Caco-2 (cell line): ENCODE results near the gene CLMN. TPM values are rescaled to one million over a fixed set of nuclear protein-coding genes. Genes with fewer than 3 reads are reported as not detected.

Experiments used
- BruUV-seq: library from RNA; stranded (reverse); fragments of 400-500 nt; replicated peaks from 2 replicates; lab custom pipeline; 2021; lab: Mats Ljungman, UMichigan
- CTCF ChIA-PET: fragments of 300-600 bp; sonication (Branson Sonifier 250); formaldehyde crosslinking; loops from one replicate; lab custom pipeline; 2022; ENCODE audit warnings: antibody characterized with exemption; lab: Charles Lee
- POLR2A ChIA-PET: fragments of 300-600 bp; sonication (Branson Sonifier 250); formaldehyde crosslinking; loops from one replicate; lab custom pipeline; 2022; ENCODE audit warnings: antibody characterized with exemption; lab: Charles Lee
- DNase-seq, 2 experiments: peaks; one replicate each; pipeline versions ENCODE4 v3.0.0 to v3.0.0-alpha.2; 2020 to 2022
- H3K27me3 ChIP-seq: replicated peaks from 2 replicates; pipeline ENCODE4 v1.6.0; 2011; ENCODE audit warnings: low read length; ENCODE audit not compliant: control insufficient read depth, insufficient read depth
- H3K36me3 ChIP-seq: 2 replicates; pipeline ENCODE4 v1.5.1; 2011; ENCODE audit warnings: low read length; ENCODE audit not compliant: control insufficient read depth, insufficient read depth
- H3K4me1 ChIP-seq: fragments of 250-450 bp; sonication (Bioruptor Pico); 2 replicates; pipeline ENCODE4 v1.5.1; 2020; ENCODE audit warnings: mild to moderate bottlenecking
- H3K4me3 ChIP-seq: 2 replicates; pipeline ENCODE4 v1.5.1; 2011; ENCODE audit warnings: low read depth, mild to moderate bottlenecking, control low read depth, low read length
- H3K9me3 ChIP-seq: fragments of 250-450 bp; sonication (Bioruptor Pico); 2 replicates; pipeline ENCODE4 v1.5.1; 2020; ENCODE audit warnings: mild to moderate bottlenecking, moderate library complexity
- H3K27ac Mint-ChIP-seq: one replicate; pipeline ENCODE4 v1.8.0; 2022; ENCODE audit warnings: mixed read lengths; ENCODE audit not compliant: unreplicated experiment
- H3K27me3 Mint-ChIP-seq: one replicate; pipeline ENCODE4 v1.8.0; 2022; ENCODE audit warnings: mixed read lengths; ENCODE audit not compliant: insufficient read depth, unreplicated experiment
- H3K36me3 Mint-ChIP-seq: one replicate; pipeline ENCODE4 v1.8.0; 2022; ENCODE audit warnings: mild to moderate bottlenecking, mixed read lengths; ENCODE audit not compliant: insufficient read depth, unreplicated experiment
- H3K4me1 Mint-ChIP-seq: one replicate; pipeline ENCODE4 v1.8.0; 2022; ENCODE audit warnings: low read depth, mixed read lengths; ENCODE audit not compliant: unreplicated experiment
- H3K4me3 Mint-ChIP-seq: one replicate; pipeline ENCODE4 v1.8.0; 2022; ENCODE audit warnings: mild to moderate bottlenecking, moderate library complexity, mixed read lengths; ENCODE audit not compliant: unreplicated experiment
- H3K9me3 Mint-ChIP-seq: one replicate; pipeline ENCODE4 v1.8.0; 2022; ENCODE audit warnings: mixed read lengths; ENCODE audit not compliant: unreplicated experiment
- intact Hi-C: fragments of 100-400 bp; cut with micrococcal nuclease; formaldehyde crosslinking; loops from one replicate; pipeline ENCODE4 v1.10.0; 2022; ENCODE audit not compliant: unreplicated experiment
- total RNA-seq: library from RNA; stranded (reverse); gene quantifications from 2 replicates; pipeline ENCODE4 v1.2.3, GENCODE V29; 2022
- TF ChIP-seq, protein P1 (sequence below), 2 experiments: fragments of 200-600 bp in 1 of 2; IDR thresholded peaks; 1 replicate in 1 of 2; 2 replicates in 1 of 2; pipeline versions ENCODE4 v1.5.1 to v1.8.0; 2011 to 2022; ENCODE audit warnings: antibody characterized with exemption in 1 of 2, control low read depth in 1 of 2, inconsistent platforms in 1 of 2, low read depth in 1 of 2, low read length in 1 of 2, mild to moderate bottlenecking in 1 of 2, moderate library complexity in 1 of 2; ENCODE audit not compliant: insufficient read depth in 1 of 2, severe bottlenecking in 1 of 2, unreplicated experiment in 1 of 2

The CLMN gene
- total RNA-seq, 1 experiment from 2014 or later, result 6.7 TPM

DNA sequence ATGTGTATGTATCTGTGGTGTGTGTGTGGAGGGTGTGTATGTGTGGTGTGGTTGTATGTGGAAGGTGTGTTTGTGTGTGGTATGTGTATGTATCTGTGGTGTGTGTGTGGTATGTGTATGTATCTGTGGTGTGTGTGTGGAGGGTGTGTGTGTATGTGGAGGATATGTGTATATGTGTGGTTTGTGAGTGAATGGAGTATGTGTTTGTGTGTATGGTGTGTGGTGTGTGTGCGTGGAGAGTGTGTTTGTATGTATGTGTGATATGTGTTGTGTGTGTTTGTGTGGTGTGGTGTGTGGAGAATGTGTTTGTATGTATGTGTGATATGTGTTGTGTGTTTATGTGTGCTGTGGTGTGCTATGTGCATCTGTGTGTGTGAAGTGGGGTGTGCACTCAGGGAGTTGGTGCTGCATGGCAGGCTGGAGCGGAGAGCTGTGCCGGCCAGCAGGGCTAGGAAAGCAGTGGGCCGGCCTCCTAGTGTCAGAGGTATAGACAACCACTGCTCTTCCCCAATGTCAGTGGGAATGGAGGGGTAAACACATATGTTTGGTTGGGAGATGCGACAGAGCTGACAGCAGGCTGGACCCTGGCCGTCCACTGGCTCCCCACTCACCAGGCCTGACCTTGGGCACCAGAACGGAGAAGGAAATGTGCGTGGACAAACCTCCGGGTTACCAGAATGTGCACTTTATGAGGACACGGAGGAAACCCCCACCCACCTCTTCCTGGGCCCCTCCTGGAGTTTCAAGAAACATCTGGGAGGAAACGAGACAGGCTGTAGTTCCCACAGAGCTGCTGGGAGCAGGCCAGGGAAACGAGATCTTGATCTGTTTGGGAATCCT, 60.7 kb downstream of the CLMN start:
- H3K4me3 ChIP-seq, result no peak overlapping the region
- H3K36me3 Mint-ChIP-seq, result no peaks in the 10 kb centered on the region
- peaks cover 15% of the 10 kb centered on the region for H3K4me1 ChIP-seq
- H3K4me1 Mint-ChIP-seq, result no peaks in the 10 kb centered on the region
- H3K9me3 ChIP-seq, result no peaks in the 10 kb centered on the region
- no peak overlapping the region for H3K27ac Mint-ChIP-seq
- no TSS peak for BruUV-seq
- TF ChIP-seq, protein P1, sequence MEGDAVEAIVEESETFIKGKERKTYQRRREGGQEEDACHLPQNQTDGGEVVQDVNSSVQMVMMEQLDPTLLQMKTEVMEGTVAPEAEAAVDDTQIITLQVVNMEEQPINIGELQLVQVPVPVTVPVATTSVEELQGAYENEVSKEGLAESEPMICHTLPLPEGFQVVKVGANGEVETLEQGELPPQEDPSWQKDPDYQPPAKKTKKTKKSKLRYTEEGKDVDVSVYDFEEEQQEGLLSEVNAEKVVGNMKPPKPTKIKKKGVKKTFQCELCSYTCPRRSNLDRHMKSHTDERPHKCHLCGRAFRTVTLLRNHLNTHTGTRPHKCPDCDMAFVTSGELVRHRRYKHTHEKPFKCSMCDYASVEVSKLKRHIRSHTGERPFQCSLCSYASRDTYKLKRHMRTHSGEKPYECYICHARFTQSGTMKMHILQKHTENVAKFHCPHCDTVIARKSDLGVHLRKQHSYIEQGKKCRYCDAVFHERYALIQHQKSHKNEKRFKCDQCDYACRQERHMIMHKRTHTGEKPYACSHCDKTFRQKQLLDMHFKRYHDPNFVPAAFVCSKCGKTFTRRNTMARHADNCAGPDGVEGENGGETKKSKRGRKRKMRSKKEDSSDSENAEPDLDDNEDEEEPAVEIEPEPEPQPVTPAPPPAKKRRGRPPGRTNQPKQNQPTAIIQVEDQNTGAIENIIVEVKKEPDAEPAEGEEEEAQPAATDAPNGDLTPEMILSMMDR (IDR thresholded peaks at IDR 0.05; ENCODE audit: insufficient read depth in 1 of 2, low read depth in 1 of 2, low read length in 1 of 2, severe bottlenecking in 1 of 2, unreplicated experiment in 1 of 2), result no peak
- DNase-seq, result no peak
- no peak overlapping the region for H3K4me3 Mint-ChIP-seq
- H3K9me3 Mint-ChIP-seq, result no peaks in the 10 kb centered on the region
- H3K36me3 ChIP-seq, result no peaks in the 10 kb centered on the region
- ChIA-PET POLR2A (no interaction called here), CTCF (no interaction called here)
- intact Hi-C loops, result no loop called here
- H3K27me3 Mint-ChIP-seq, result no peaks in the 10 kb centered on the region
- H3K27me3 ChIP-seq, result no peaks in the 10 kb centered on the region

DNA sequence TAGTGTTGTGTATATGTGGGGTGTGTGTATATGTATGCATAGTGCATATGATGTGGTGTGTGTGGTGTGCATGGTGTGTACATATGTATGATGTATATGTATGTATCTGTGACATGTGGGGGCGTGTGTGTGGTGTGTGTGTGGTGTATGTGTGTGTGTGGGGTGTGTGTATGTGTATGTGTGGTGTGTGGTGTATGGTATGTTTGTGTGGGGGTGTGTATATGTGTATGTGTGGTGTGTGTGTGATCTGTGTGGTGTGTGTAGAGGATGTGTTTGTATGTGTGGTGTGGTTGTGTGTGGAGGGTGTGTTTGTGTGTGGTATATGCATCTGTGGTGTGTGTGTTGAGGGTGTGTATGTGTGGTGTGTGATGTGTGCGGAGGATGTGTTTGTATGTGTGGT, 61.6 kb downstream of the CLMN start:
- ChIA-PET CTCF (no interaction called here), POLR2A (no interaction called here)
- Histone ChIP-seq H3K36me3 (no peaks in the 10 kb centered on the region), H3K4me1 (peaks cover 15% of the 10 kb centered on the region), H3K9me3 (no peaks in the 10 kb centered on the region), H3K4me3 (no peak overlapping the region), H3K27me3 (no peaks in the 10 kb centered on the region)
- H3K9me3 Mint-ChIP-seq, result no peaks in the 10 kb centered on the region
- BruUV-seq, result no TSS peak
- TF ChIP-seq, protein P1 (IDR thresholded peaks at IDR 0.05; ENCODE audit: insufficient read depth in 1 of 2, low read depth in 1 of 2, low read length in 1 of 2, severe bottlenecking in 1 of 2, unreplicated experiment in 1 of 2), result no peak
- no peak for DNase-seq
- intact Hi-C loops, result no loop called here
- no peaks in the 10 kb centered on the region for H3K27me3 Mint-ChIP-seq
- no peak overlapping the region for H3K4me3 Mint-ChIP-seq
- H3K27ac Mint-ChIP-seq, result no peak overlapping the region
- H3K36me3 Mint-ChIP-seq, result no peaks in the 10 kb centered on the region
- no peaks in the 10 kb centered on the region for H3K4me1 Mint-ChIP-seq

DNA sequence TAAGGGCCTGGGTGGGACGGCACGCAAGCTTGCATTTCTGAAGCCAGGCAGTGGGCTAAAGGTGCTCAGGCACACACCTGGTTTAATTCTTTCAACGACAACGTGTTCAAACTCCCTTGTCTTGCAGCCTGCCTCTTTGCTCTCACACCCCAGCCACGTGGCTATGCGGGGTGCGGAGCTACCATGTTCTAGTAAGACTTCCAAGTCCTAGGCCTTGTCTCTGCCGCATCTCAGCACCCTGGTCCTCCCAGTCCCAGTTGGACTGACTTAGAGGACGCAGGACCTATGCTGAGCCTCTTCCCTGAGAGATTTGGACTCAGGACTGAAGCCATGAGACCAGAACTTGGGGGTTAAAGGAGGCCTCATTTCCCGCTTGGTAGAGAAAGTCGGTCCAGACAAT, 62.2 kb downstream of the CLMN start:
- H3K36me3 ChIP-seq, result no peaks in the 10 kb centered on the region
- H3K4me3 Mint-ChIP-seq, result no peak overlapping the region
- H3K27me3 ChIP-seq, result no peaks in the 10 kb centered on the region
- no TSS peak for BruUV-seq
- DNase-seq, result no peak
- H3K4me1 ChIP-seq, result peaks cover 15% of the 10 kb centered on the region
- no peaks in the 10 kb centered on the region for H3K36me3 Mint-ChIP-seq
- TF ChIP-seq, protein P1 (IDR thresholded peaks at IDR 0.05; ENCODE audit: insufficient read depth in 1 of 2, low read depth in 1 of 2, low read length in 1 of 2, severe bottlenecking in 1 of 2, unreplicated experiment in 1 of 2), result no peak
- intact Hi-C loops, result no loop called here
- H3K27ac Mint-ChIP-seq, result no peak overlapping the region
- H3K9me3 ChIP-seq, result no peaks in the 10 kb centered on the region
- H3K9me3 Mint-ChIP-seq, result no peaks in the 10 kb centered on the region
- ChIA-PET CTCF (no interaction called here), POLR2A (no interaction called here)
- no peaks in the 10 kb centered on the region for H3K27me3 Mint-ChIP-seq
- H3K4me1 Mint-ChIP-seq, result no peaks in the 10 kb centered on the region
- no peak overlapping the region for H3K4me3 ChIP-seq
